ENCODE results near the gene PPM1L. TPM values are rescaled to one million over a fixed set of nuclear protein-coding genes. Genes with fewer than 3 reads are reported as not detected.
A peak's percentile ranks its signal among the peaks of the same experiment; 100 is the strongest.

PPM1L gene
- total and polyA plus RNA-seq, 2 of the 13 experiments (the other 11 are each of a cell fraction or from before 2014, with no cell fraction given): 0.22 to 1.4 TPM

DNA sequence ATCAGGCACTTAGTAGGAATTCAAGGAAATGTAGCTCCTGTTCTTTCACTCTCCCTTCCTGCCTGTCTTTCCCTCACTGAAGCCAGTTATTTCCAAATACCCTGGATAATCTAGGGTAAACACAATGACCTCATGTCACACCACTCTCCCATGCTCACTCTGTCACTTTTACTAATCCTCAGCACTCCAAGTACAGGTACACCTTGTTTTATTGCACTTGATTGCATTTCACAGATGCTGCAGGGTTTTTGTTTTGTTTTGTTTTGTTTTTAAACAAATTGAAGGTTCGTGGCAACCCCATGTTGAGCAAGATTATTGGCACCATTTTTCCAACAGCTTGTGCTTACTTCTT is 40.8 kb downstream of the PPM1L start (continued):
- TF ChIP-seq, protein P1, sequence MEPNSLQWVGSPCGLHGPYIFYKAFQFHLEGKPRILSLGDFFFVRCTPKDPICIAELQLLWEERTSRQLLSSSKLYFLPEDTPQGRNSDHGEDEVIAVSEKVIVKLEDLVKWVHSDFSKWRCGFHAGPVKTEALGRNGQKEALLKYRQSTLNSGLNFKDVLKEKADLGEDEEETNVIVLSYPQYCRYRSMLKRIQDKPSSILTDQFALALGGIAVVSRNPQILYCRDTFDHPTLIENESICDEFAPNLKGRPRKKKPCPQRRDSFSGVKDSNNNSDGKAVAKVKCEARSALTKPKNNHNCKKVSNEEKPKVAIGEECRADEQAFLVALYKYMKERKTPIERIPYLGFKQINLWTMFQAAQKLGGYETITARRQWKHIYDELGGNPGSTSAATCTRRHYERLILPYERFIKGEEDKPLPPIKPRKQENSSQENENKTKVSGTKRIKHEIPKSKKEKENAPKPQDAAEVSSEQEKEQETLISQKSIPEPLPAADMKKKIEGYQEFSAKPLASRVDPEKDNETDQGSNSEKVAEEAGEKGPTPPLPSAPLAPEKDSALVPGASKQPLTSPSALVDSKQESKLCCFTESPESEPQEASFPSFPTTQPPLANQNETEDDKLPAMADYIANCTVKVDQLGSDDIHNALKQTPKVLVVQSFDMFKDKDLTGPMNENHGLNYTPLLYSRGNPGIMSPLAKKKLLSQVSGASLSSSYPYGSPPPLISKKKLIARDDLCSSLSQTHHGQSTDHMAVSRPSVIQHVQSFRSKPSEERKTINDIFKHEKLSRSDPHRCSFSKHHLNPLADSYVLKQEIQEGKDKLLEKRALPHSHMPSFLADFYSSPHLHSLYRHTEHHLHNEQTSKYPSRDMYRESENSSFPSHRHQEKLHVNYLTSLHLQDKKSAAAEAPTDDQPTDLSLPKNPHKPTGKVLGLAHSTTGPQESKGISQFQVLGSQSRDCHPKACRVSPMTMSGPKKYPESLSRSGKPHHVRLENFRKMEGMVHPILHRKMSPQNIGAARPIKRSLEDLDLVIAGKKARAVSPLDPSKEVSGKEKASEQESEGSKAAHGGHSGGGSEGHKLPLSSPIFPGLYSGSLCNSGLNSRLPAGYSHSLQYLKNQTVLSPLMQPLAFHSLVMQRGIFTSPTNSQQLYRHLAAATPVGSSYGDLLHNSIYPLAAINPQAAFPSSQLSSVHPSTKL (CRISPR knock-in tag; IDR thresholded peaks at IDR 0.05): peak; percentile 31; the same call in 1 of the 2 replicates
- no peak for TF ChIP-seq MTF1 (CRISPR knock-in tag; IDR thresholded peaks at IDR 0.05)
- TF ChIP-seq, protein P2, sequence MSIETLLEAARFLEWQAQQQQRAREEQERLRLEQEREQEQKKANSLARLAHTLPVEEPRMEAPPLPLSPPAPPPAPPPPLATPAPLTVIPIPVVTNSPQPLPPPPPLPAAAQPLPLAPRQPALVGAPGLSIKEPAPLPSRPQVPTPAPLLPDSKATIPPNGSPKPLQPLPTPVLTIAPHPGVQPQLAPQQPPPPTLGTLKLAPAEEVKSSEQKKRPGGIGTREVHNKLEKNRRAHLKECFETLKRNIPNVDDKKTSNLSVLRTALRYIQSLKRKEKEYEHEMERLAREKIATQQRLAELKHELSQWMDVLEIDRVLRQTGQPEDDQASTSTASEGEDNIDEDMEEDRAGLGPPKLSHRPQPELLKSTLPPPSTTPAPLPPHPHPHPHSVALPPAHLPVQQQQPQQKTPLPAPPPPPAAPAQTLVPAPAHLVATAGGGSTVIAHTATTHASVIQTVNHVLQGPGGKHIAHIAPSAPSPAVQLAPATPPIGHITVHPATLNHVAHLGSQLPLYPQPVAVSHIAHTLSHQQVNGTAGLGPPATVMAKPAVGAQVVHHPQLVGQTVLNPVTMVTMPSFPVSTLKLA (IDR thresholded peaks at IDR 0.05): no peak
- no peak for TF ChIP-seq ZNF703 (CRISPR knock-in tag; IDR thresholded peaks at IDR 0.05; ENCODE audit: borderline replicate concordance)
- no peak for TF ChIP-seq GFI1 (CRISPR knock-in tag; IDR thresholded peaks at IDR 0.05; ENCODE audit: borderline replicate concordance)
- TF ChIP-seq IRF2 (CRISPR knock-in tag; IDR thresholded peaks at IDR 0.05): no peak
- no peak for TF ChIP-seq HHEX (CRISPR knock-in tag; IDR thresholded peaks at IDR 0.05)
- TF ChIP-seq, protein P3, sequence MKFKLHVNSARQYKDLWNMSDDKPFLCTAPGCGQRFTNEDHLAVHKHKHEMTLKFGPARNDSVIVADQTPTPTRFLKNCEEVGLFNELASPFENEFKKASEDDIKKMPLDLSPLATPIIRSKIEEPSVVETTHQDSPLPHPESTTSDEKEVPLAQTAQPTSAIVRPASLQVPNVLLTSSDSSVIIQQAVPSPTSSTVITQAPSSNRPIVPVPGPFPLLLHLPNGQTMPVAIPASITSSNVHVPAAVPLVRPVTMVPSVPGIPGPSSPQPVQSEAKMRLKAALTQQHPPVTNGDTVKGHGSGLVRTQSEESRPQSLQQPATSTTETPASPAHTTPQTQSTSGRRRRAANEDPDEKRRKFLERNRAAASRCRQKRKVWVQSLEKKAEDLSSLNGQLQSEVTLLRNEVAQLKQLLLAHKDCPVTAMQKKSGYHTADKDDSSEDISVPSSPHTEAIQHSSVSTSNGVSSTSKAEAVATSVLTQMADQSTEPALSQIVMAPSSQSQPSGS (CRISPR knock-in tag; IDR thresholded peaks at IDR 0.05): peak; percentile 74
- no peak for TF ChIP-seq MLLT10 (CRISPR knock-in tag; IDR thresholded peaks at IDR 0.05)
- TF ChIP-seq ZNF121 (CRISPR knock-in tag; IDR thresholded peaks at IDR 0.05): no peak
- TF ChIP-seq MTF2 (CRISPR knock-in tag; IDR thresholded peaks at IDR 0.05; ENCODE audit: borderline replicate concordance): no peak
- TF ChIP-seq HES4 (CRISPR knock-in tag; IDR thresholded peaks at IDR 0.05; ENCODE audit: borderline replicate concordance): no peak
- TF ChIP-seq FOSL2 (CRISPR knock-in tag; IDR thresholded peaks at IDR 0.05): no peak

All from HepG2 (cell line).